ENCODE data around the gene KIAA1549.
A peak's percentile ranks its signal among the peaks of the same experiment; 100 is the strongest.

Gene KIAA1549

GRCh38 chr7:138882249-138882648, 98.9 kb downstream of the KIAA1549 start:
- no peak for DNase-seq (ENCODE audit: low read depth in 3 of 3)

GRCh38 chr7:138881579-138882188, 99.5 kb downstream of the KIAA1549 start:
- DNase-seq (ENCODE audit: low read depth in 3 of 3), result no peak

GRCh38 chr7:138880881-138881578, 100.2 kb downstream of the KIAA1549 start:
- DNase-seq (ENCODE audit: low read depth in 3 of 3), result no peak

- DNase-seq (ENCODE audit: low read depth in 3 of 3), result no peak
Measured at GRCh38 chr7:138879356-138879755, 101.8 kb downstream of the KIAA1549 start.

GRCh38 chr7:138878856-138879255, 102.3 kb downstream of the KIAA1549 start:
- no peak for DNase-seq (ENCODE audit: low read depth in 3 of 3)

GRCh38 chr7:138878051-138878450, 103.1 kb downstream of the KIAA1549 start:
- no peak for DNase-seq (ENCODE audit: low read depth in 3 of 3)

GRCh38 chr7:138876326-138876725, 104.9 kb downstream of the KIAA1549 start:
- DNase-seq (ENCODE audit: low read depth in 3 of 3), result no peak

- peak; percentile 27 to 51 (median 40) for DNase-seq (ENCODE audit: low read depth in 3 of 3)
Measured at GRCh38 chr7:138875794-138876193, 105.4 kb downstream of the KIAA1549 start.

GRCh38 chr7:138873220-138873892, 107.8 kb downstream of the KIAA1549 start:
- no peak for DNase-seq (ENCODE audit: low read depth in 3 of 3)

GRCh38 chr7:138872576-138872975, 108.6 kb downstream of the KIAA1549 start:
- no peak for DNase-seq (ENCODE audit: low read depth in 3 of 3)

GRCh38 chr7:138871814-138872090, 109.4 kb downstream of the KIAA1549 start:
- DNase-seq (ENCODE audit: low read depth in 3 of 3), result no peak

- no peak for DNase-seq (ENCODE audit: low read depth in 3 of 3)
Measured at GRCh38 chr7:138871065-138871813, 110.0 kb downstream of the KIAA1549 start.

- DNase-seq (ENCODE audit: low read depth in 3 of 3), result no peak
Measured at GRCh38 chr7:138869353-138869752, 111.8 kb downstream of the KIAA1549 start.

GRCh38 chr7:138868711-138869110, 112.5 kb downstream of the KIAA1549 start:
- no peak for DNase-seq (ENCODE audit: low read depth in 3 of 3)

GRCh38 chr7:138867744-138868143, 113.4 kb downstream of the KIAA1549 start:
- DNase-seq (ENCODE audit: low read depth in 3 of 3), result no peak

- DNase-seq (ENCODE audit: low read depth in 3 of 3), result no peak
Measured at GRCh38 chr7:138866353-138866752, 114.8 kb downstream of the KIAA1549 start.

GRCh38 chr7:138865843-138866242, 115.3 kb downstream of the KIAA1549 start:
- peak in 1 of 3 experiments; percentile 9 for DNase-seq (ENCODE audit: low read depth in 3 of 3)

- no peak for DNase-seq (ENCODE audit: low read depth in 3 of 3)
Measured at GRCh38 chr7:138864667-138865066, 116.5 kb downstream of the KIAA1549 start.

GRCh38 chr7:138863931-138864330, 117.3 kb downstream of the KIAA1549 start:
- no peak for DNase-seq (ENCODE audit: low read depth in 3 of 3)

- no peak for DNase-seq (ENCODE audit: low read depth in 3 of 3)
Measured at GRCh38 chr7:138861051-138861450, 120.1 kb downstream of the KIAA1549 start.

- DNase-seq (ENCODE audit: low read depth in 3 of 3), result no peak
Measured at GRCh38 chr7:138857728-138858127, 123.5 kb downstream of the KIAA1549 start.

- DNase-seq (ENCODE audit: low read depth in 3 of 3), result no peak
Measured at GRCh38 chr7:138854115-138854645, 127.0 kb downstream of the KIAA1549 start.
